Left lobe of liver (tissue), 2 donors: ENCODE results near the gene CDK5RAP3. TPM values are rescaled to one million over a fixed set of nuclear protein-coding genes. Genes with fewer than 3 reads are reported as not detected.
"Not testable (repeated sequence)": the region's sequence is repeated elsewhere in the genome, so short reads cannot be mapped to it uniquely, and the experiment has no call there.

Experiments
- ATAC-seq: fragments of 200-7000 bp; cut with Tn5 transposase; one replicate; pipeline ENCODE4 v1.9.1; 2020; ENCODE audit warnings: mild to moderate bottlenecking, moderate library complexity
- DNase-seq: peaks from one replicate; pipeline ENCODE4 v3.0.0-alpha.2; 2020; ENCODE audit warnings: low spot score
- total RNA-seq: library from RNA; stranded (reverse); gene quantifications from one replicate; pipeline ENCODE4 v1.2.1, GENCODE V29; 2021
- donor health status: DM: no; HTN: no; CAD: no; lungs with moderate emphysema.
- donor health status: DM: no; HTN: yes; CAD: no.

CDK5RAP3 gene, protein sequence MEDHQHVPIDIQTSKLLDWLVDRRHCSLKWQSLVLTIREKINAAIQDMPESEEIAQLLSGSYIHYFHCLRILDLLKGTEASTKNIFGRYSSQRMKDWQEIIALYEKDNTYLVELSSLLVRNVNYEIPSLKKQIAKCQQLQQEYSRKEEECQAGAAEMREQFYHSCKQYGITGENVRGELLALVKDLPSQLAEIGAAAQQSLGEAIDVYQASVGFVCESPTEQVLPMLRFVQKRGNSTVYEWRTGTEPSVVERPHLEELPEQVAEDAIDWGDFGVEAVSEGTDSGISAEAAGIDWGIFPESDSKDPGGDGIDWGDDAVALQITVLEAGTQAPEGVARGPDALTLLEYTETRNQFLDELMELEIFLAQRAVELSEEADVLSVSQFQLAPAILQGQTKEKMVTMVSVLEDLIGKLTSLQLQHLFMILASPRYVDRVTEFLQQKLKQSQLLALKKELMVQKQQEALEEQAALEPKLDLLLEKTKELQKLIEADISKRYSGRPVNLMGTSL
- total RNA-seq: 107 TPM

DNA sequence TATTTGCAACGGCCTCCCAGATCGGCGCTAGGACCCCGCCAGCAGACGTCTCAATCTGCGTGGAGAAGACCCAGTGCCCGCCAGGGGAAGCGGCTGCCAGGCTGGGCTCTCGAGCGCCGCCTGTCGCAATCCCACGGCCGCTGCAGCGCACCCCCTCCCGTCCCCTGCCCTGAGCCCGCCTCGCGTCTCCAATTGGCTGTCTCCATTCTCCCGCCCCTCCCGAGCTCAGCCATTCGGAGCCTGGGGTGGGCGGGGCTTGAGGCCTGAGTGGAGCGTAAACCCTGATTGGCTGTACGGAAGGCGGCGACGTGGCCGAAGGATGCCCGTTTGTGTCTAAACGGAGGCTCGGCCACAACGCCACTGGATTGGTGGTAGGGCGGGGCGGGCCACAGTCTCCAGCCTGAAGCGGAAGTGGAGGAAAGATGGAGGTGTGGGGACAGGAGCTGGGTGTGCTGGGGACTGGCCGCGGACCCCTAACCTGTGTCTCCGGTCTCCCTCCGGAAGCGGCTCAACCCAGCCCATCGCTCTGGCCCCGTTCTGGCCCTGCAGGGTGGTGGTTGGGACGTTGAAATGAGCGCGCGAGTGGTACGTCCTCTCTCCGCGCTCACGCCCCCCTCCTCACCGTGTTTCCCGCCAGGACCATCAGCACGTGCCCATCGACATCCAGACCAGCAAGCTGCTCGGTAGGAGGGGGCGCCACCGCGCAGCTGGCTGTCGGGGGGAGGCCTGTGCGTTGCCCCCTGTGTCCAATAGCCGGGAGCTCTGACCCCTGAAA lies at the start of gene CDK5RAP3:
Gene CDK5RAP3 (plus strand): TSS at position 389 of the 775 bp plus-strand sequence. CDS start 34 bp downstream, at position 423.
- DNase-seq (peak; percentile 100), ATAC-seq (peak; percentile 96)

DNA sequence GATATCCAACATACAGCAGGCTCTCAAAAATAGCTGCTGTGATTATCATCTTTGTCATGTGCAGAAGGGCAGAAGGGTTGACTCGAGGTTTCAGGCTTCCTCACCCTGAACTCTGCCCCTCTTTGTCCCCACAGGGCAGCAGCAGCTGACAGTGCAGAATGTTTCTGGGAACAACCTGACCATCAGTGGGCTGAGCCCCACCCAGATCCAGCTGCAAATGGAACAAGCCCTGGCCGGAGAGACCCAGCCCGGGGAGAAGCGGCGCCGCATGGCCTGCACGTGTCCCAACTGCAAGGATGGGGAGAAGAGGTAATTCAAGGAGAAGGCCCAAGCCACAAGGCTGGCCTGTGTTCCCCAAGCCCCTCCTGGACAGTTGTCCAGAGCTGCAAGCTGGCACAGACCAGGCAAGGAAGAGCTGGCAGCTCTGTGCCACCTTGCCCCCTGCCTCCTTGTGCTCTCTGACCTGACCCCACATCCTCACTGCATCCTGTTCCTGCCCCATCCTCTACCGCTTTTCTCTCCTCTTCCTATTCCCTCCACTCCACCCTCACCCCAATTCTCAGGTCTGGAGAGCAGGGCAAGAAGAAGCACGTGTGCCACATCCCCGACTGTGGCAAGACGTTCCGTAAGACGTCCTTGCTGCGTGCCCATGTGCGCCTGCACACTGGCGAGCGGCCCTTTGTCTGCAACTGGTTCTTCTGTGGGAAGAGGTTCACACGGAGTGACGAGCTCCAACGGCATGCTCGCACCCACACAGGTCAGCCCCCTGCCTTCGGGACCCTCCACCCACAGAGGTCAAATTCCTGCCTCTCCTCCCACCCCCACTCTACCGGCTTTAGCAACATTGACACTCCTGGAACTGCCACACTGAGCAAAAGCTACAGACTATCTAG lies 45.9 kb upstream of the CDK5RAP3 start:
- no peak for DNase-seq
- peak; percentile 51 for ATAC-seq

DNA sequence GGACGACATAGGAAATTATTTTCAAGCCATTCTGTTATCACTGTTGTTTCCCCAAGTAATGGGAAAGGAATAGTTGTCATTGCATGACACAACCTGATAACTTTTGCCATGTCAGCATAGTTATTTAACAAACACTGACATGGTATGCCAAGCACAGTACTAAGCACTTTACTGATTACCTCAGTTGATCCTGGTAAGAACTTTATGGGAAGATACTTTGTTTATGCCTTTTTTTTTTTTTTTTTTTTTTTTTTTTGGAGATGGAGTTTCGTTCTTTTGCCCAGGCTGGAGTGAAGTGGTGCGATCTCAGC lies 45.3 kb upstream of the CDK5RAP3 start:
- peak; percentile 66 for ATAC-seq
- no peak for DNase-seq

DNA sequence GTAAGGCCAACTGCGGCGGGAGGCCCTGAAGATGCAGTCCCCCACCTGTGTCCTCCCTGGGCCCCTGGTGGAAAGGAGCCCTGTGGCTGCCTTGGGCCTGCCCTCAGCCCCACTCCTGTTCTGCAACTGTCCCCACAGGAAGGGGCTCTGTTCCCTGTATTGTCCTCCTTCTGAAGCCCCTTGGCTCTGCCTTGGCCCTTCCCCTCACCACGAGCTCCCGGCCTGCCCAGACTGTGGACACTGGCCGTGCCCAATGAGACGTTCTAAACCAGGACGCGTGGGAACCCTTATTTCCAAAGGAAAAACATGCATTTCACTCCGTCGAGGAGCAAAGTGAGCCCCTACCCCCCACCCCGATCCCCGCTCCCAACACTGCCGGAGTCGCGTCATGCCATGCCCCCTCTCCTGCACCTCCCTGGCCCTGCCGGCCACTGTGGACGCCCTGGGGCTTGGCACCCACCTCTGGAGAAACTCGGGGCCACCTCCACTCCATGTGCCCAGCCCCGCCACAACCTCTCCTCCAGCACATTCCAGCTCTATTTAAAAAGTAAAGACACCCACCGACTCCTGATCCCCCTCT lies 43.0 kb upstream of the CDK5RAP3 start:
- no peak for ATAC-seq

DNA sequence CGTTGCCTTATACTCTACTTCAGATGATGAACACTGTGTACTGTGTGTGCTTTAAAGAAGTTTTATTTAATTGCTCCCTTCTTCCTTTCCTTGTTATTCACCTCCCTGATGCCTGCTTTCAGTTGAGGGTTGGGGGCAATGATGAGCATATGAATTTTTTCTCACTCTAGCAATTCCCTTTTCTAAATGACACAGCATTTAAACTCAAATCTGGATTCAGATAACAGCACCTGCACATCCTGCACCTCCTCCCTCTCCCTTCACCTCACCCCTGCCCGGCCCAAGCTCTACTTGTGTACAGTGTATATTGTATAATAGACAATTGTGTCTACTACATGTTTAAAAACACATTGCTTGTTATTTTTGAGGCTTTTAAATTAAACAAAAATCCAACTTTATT lies 42.5 kb upstream of the CDK5RAP3 start:
- no peak for DNase-seq
- ATAC-seq: no peak

More for the DNA sequence above, 43.0 kb upstream of the CDK5RAP3 start:
- DNase-seq: no peak

DNA sequence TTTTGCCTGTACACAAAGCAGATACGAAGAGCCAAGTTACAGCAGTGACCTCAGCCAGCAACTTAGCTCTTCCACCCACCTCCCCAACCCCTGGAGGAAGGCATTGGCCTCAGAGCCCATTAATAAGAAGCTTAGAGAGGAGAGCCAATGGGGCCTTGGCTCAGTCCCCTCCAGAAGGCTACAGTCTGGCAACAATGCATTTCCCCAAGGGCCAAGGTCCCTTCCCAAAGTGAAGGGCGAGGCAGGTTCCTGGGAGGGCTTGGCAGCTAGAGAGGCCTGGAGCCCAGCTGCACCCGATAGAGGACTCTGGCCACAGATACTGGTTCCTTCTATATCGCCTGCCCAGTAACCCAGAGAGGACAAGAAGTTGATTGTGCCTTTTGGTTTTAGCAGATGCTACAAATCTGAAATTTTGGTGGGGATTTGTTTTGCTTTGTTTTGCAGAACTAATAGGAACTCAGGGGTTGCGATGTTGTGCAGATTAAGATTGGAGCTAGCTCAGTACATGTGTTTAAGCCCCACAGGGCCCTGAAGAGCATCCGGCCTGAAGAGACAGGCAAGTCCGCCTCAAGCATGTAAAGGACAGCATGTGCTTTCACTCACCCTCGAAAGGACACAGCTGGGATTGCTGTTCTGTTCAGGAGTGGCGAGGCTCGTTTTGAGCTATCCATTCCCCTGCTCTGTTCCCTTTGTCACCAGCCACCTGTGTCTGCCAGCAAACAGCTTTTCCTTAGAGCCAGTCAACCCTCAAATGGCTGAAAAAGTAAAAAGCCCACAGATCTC lies 41.5 kb upstream of the CDK5RAP3 start:
- DNase-seq (no peak), ATAC-seq (no peak)

DNA sequence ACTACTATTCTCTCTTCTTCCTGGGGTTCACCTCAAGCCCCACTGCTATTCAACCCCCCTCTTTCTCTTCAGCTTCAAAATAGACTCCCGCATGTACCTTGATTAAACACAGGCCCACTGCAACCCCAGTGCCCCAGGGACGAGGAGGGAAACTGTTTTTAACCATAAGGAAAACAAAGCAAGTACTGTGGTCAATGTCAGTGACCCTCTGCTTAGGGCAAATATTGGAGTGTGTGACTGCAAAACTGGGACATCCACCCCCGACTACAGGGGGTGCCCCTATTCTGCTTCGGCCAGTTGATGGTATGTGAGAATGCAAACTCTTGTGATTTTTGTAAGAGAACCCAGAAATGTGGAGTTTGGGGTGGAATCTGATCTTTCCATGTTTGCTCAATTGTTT lies 39.1 kb upstream of the CDK5RAP3 start:
- no peak for ATAC-seq
- no peak for DNase-seq

DNA sequence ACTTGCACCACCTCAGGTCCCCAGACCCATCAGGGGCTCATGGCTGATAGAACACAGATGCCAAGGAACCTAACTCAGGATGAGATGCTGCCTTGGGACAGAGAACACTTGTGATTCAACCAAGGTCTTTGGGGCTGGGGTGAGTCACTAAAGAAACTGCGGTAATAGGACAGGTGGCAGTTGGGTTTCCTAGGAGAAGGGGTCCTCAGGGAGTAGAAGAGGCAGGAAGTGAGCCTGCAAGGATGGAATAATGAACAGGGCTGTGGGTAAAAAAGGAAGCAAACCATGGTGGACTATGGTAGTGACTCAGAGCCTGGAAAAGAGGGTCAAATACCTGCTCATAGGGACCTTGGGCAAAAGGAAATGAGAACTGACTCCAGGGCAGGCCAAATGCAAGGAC lies 36.1 kb upstream of the CDK5RAP3 start:
- ATAC-seq: no peak
- no peak for DNase-seq

DNA sequence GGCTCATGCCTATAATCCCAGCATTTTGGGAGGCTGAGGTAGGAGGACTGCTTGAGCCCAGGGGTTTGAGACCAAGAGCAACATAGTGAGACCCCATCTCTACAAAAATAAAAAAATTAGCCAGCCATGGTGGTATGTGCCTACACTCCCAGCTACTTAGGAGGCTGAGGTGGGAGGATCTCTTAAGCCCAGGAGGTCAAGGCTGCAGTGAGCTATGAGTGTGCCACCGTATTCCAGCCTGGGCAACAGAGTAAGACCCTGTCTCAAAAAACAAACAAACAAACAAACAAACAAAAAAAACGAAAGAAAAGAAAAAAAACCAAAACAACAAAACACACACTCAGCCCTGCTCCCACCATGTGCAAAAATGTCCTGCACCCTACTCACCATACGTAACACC lies 35.4 kb upstream of the CDK5RAP3 start:
- ATAC-seq: not testable (repeated sequence)

DNA sequence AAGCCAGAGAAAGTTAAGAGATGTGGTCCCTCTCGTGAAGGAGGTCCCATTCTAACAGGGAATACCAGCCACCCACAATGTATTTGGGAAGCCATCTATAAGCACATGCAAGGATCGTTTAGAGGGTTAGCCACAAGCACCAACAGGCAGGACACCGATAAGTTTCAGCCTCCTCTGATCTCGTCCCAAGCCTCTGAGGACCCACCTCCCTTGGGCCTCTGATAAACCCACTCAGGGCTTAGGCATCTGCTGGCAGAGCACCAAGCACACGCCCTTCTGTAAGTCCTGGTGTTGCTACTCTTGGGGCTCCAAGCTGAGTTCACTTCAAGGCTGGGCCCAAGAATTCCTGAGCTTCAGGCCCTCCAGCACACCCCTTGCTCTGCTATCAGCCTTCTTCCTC lies 35.0 kb upstream of the CDK5RAP3 start:
- DNase-seq: no peak
- ATAC-seq: no peak

More for the DNA sequence above, 35.4 kb upstream of the CDK5RAP3 start:
- not testable (repeated sequence) for DNase-seq

DNA sequence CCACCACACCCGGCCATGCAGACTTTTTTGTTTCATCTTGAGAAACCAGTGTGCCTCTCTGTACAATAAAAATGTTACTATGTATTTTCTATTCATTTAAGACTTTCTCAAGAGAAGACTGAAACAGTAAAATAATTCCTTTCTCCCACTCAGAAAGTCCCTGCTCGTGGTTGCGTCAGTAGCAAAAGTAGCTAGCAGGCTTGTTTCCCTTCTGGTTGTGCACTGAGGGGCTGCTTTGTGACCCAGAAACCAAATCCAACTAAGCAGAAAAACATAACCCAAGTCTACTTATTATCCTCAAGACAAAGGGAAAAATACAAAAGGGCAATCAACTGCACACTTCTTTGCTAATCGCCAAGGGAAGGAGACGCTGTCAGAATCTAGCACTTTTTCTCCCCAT lies 33.0 kb upstream of the CDK5RAP3 start:
- DNase-seq (no peak), ATAC-seq (no peak)

DNA sequence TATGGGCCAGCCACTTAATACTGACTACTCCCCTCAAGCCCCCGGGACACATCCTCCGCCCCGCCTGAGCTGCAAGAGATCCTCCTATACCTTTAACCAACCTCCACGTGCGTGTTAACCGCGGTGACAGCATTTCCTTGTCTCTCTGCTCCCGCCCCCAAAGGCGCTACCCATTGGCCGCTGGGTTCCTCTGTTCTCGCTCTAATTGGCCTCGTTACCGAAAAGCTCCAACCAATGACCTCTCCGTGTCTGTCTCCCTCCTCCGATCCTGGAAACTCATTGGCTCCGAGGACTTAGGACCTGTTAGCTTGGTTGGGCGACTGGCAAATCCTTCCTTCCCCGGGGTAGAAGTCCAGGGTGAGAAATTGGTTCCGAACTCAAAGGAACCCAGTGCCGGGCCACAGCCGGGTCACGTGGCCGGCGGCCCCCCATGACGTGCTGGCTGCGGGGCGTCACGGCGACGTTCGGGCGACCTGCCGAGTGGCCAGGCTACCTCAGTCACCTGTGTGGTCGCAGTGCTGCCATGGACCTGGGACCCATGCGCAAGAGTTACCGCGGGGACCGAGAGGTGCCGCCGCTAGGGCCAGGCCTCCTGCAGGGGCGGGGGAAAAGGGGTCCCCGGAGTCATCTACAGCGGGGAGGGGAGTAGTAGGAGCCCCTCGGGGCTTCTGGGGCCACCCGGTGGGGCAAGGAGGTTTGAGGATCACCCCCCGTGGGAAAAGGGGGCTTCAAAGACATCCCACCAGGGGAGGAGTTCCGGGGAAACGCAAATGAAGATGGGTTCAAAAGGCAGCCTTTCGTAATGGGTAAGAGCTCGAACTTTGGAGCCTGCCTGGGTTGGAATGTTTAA lies 29.4 kb upstream of the CDK5RAP3 start, which contains the start of gene PNPO:
Gene PNPO (plus strand): TSS at position 326 of the 850 bp plus-strand sequence. CDS start 105 bp downstream, at position 431.
- DNase-seq: peak; percentile 96
- ATAC-seq: peak; percentile 85

DNA sequence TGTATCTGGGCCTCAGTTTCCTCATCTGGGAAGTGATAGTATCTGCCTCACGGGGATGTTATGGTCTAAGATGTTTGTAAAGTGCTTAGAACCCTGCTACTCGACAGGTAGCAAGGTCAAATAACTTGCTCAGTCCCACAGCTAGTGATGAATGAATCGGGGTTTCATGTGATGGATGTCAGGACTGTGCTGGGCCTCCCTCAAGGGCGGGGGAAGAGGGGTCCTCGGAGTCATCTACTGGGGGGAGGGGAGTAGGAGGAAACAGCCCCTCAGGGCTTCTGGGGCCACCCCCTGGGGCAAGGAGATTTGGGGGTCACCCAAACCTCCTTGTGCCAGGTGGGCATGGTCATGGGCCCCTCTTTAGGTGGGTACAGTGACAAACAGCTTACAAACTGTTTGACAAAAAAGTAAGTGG lies 28.8 kb upstream of the CDK5RAP3 start:
- no peak for ATAC-seq
- DNase-seq: no peak

DNA sequence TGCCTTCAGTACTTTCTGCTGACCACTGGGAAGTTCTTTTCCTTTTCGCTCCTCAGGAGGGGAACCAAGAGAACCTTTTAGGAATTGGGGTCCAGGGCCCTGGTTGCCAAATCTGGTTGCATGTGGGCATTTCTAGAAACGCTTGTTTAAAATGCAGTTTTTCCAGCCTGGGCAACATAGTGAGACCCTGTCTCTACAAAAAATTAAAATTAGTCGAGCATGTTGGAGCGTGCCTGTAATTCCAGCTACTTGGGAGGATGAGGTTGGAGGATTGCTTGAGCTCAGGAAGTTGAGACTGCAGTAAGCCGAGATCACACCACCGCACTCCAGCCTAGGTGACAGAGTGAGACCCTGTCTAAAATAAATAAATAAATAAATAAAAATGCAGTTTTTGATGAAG lies 28.3 kb upstream of the CDK5RAP3 start:
- ATAC-seq: no peak
- DNase-seq: no peak

DNA sequence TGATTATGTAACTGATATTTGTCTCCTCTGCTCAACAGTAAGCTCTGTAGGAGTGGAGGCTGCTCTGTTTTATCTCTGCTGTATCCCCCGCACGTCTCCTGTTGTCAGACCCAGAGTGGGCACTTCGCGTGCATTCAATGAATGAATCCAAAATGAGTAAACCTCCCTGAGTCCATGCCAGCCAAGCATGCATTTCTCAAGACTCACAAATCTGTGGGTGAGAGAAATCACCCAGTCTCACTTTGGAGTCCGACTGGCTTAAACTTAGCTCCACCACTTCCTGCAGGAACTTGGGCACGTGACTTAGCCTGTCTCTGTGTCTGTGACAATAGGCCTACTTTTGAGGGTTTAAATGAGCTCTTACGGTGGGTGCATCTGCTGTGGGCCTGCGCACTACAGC lies 25.8 kb upstream of the CDK5RAP3 start:
- ATAC-seq (no peak), DNase-seq (no peak)

DNA sequence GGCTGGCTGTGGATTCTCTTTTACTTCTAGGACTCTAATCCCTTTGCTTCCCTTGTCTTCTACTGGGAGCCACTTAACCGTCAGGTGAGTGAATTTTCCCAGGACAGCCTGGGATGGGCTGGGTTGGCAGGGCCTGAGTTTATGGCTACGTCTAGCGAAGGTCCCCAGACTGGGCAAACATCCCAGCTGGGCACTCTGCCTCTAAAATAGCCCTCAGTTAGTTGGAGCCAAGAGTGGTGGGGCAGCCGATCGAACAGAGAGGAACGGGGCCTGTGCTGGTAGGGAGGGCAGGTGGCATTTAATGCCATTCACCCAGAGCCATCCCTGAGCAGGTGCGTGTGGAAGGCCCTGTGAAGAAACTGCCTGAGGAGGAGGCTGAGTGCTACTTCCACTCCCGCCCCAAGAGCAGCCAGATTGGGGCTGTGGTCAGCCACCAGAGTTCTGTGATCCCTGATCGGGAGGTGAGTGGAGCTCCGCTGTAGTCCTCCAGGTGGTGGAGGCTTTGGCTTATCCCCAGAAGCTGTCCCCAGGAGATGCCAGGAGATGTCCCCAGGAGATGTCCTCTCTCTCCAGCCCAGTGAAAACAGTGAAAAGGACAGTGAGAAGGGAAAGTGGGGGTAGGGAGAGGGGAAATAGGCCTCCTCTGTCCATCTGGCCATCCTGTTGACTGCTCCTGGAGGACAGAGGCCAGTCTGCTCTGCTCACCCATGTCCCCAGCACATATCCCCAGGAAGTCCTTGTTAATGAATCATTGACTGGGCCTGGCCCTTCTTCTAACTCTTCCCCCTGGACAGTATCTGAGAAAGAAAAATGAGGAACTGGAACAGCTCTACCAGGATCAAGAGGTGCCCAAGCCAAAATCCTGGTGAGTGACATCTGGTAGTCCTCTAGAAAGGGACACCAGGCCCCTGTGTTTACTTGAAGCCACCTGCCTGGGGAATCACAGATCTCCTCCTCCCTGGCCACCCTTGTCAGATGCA lies 25.1 kb upstream of the CDK5RAP3 start:
- peak; percentile 25 for ATAC-seq
- peak; percentile 92 for DNase-seq

DNA sequence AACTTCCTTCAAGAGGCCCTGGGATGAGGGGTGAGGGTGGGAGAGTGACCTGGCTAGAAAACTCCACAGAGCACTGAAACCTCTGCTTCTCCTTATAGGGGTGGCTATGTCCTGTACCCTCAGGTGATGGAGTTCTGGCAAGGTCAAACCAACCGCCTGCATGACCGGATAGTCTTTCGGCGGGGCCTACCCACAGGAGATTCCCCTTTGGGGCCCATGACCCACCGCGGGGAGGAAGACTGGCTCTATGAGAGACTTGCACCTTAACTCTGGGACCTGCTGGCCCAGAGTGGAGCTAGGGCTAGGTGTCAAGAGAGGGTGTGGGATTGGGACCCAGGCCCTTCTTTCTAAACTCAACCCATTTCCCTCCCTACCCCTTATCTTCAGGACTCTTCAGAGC lies 24.4 kb upstream of the CDK5RAP3 start:
- no peak for DNase-seq
- no peak for ATAC-seq
